Omental fat pad (tissue), 4 donors: Measurements from ENCODE around the gene BMPR1B. TPM values are rescaled to one million over a fixed set of nuclear protein-coding genes. Genes with fewer than 3 reads are reported as not detected.

Experiments
- ATAC-seq: fragments of 150-250 bp; one replicate; pipeline ENCODE4 v1.9.1; 2016; ENCODE audit warnings: mild to moderate bottlenecking, moderate library complexity; ENCODE audit not compliant: low FRiP score
- DNase-seq: peaks from one replicate; pipeline ENCODE4 v3.0.0-alpha.2; 2019; ENCODE audit warnings: low spot score
- CTCF ChIP-seq, 3 donors: fragments of 450-650 bp; IDR thresholded peaks; one replicate each; pipeline ENCODE4 v1.5.1; 2016 to 2017; ENCODE audit warnings: antibody characterized with exemption in 3 of 3, mild to moderate bottlenecking in 3 of 3, moderate library complexity in 2 of 3
- total RNA-seq, 4 donors: library from RNA; depleted of rRNA; stranded (reverse); fragments of >200 nt; gene quantifications; one replicate each; pipeline ENCODE4 v1.1.0, GENCODE V29; 2016

Gene BMPR1B
- total RNA-seq, 4 donors from 2014 or later: 0.19 to 1.9 (median 1.3) TPM

DNA sequence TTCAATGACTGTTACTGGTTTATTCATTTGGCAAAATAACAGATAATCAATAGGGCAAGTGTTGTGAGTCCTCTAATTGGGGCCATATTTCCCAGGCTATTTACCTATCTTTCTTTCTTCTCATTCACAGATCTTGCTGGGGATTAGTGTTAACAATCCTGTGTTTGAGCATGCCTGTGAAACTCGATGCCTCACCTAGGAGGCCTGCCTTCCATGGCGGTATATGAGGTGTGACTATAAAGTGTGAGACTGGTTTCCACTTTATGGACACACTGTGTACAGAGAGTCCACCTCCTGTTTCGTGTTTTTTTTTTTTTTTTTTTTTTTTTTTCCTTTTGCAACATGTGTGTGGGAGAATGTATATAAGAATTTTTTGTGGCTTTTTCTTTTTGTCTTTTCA, 199.3 kb downstream of the BMPR1B start:
- TF ChIP-seq CTCF (IDR thresholded peaks at IDR 0.05): no peak
- ATAC-seq: no peak
- no peak for DNase-seq

DNA sequence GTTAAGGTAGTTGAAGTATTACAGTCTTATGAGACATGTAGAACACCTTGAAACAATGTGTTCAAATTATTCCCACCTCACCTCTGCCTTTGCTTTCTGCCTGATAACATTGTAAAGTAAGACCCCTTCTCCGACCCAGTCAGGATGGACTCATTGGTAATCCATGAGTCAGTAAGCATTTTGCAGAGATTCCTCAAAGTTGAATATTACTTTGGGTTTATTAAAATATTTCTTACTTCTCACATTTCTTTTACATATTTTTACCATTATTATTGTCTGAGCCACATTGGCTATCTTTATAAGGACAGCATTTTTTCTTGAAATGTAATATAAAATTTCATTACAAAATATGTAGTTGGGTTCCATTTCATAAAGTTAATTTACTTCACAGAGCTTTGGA, 201.6 kb downstream of the BMPR1B start:
- DNase-seq (no peak), ATAC-seq (no peak)
- TF ChIP-seq CTCF (IDR thresholded peaks at IDR 0.05): no peak

GRCh38 chr4:94960708-94961107, 203.0 kb downstream of the BMPR1B start:
- ATAC-seq (no peak), DNase-seq (no peak)
- no peak for TF ChIP-seq CTCF (IDR thresholded peaks at IDR 0.05)

- ATAC-seq (no peak), DNase-seq (no peak)
- no peak for TF ChIP-seq CTCF (IDR thresholded peaks at IDR 0.05)
These were observed 203.7 kb downstream of the BMPR1B start for GRCh38 chr4:94961420-94961819.

GRCh38 chr4:94962484-94962883, 204.7 kb downstream of the BMPR1B start:
- ATAC-seq (no peak), DNase-seq (no peak)
- no peak for TF ChIP-seq CTCF (IDR thresholded peaks at IDR 0.05)

DNA sequence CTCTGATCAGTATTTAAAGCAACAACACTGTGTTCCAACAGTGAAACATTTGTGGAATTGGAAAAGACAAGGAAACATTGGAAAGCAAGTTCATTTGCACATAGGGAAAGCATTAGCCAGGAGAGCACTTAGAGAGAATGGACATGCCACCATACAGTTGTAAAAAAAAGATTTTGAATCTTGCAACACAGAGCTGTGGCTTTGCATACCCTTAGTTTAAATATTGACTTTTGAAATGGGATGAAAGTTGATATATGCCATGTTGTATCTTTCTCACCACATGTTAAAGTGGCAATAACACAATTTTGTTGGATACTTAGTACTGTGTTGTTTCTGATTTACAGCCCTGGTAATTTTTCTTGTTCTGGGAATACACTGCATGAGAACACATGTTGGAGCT, 208.1 kb downstream of the BMPR1B start:
- TF ChIP-seq CTCF (IDR thresholded peaks at IDR 0.05): no peak
- no peak for ATAC-seq
- no peak for DNase-seq

GRCh38 chr4:94968493-94968892, 210.7 kb downstream of the BMPR1B start:
- DNase-seq: no peak
- ATAC-seq: no peak
- no peak for TF ChIP-seq CTCF (IDR thresholded peaks at IDR 0.05)
